Measurements from ENCODE around the gene FAAP20. TPM values are rescaled to one million over a fixed set of nuclear protein-coding genes. Genes with fewer than 3 reads are reported as not detected.
A peak's percentile ranks its signal among the peaks of the same experiment; 100 is the strongest.

Gene FAAP20
- total RNA-seq, 4 donors from 2014 or later = 16.5 to 31.2 (median 25.4) TPM

GRCh38 chr1:2232255-2232915 is 37.8 kb upstream of the FAAP20 start:
- Histone ChIP-seq H3K27me3 (no peaks in the 10 kb centered on the region), H3K27ac (peak overlapping the region; percentile 76 to 89 (median 86)), H3K36me3 (no peaks in the 10 kb centered on the region), H3K4me1 (peaks cover 9 to 75% (median 63%) of the 10 kb centered on the region in 4 donors), H3K4me3 (peak overlapping the region; percentile 50 to 90 (median 79)), H3K9me3 (no peaks in the 10 kb centered on the region)
- peak in 1 of 3 donors; percentile 52 for DNase-seq
- TF ChIP-seq CTCF (IDR thresholded peaks at IDR 0.05) = no peak
- TF ChIP-seq POLR2A (IDR thresholded peaks at IDR 0.05) = no peak

- DNase-seq = peak; percentile 86 to 95 (median 87)
- no peaks in the 10 kb centered on the region for H3K36me3 ChIP-seq
- H3K4me1 ChIP-seq = peaks cover 9 to 71% (median 59%) of the 10 kb centered on the region in 4 donors
Observed at GRCh38 chr1:2231532-2232254, 37.1 kb upstream of the FAAP20 start.

GRCh38 chr1:2230781-2231531 is 36.4 kb upstream of the FAAP20 start:
- Histone ChIP-seq H3K27ac (peak overlapping the region; percentile 76 to 89 (median 86)), H3K36me3 (no peaks in the 10 kb centered on the region), H3K4me1 (peaks cover 9 to 67% (median 56%) of the 10 kb centered on the region in 4 donors), H3K27me3 (no peaks in the 10 kb centered on the region), H3K9me3 (no peaks in the 10 kb centered on the region), H3K4me3 (peak overlapping the region; percentile 50 to 90 (median 79))
- peak; percentile 63 to 86 (median 71) for DNase-seq
- no peak for TF ChIP-seq CTCF (IDR thresholded peaks at IDR 0.05)
- no peak for TF ChIP-seq POLR2A (IDR thresholded peaks at IDR 0.05)

More at GRCh38 chr1:2231532-2232254, 37.1 kb upstream of the FAAP20 start:
- no peaks in the 10 kb centered on the region for H3K9me3 ChIP-seq
- H3K27ac ChIP-seq = peak overlapping the region; percentile 76 to 89 (median 86)
- peak overlapping the region; percentile 50 to 90 (median 79) for H3K4me3 ChIP-seq
- H3K27me3 ChIP-seq = no peaks in the 10 kb centered on the region
- no peak for TF ChIP-seq POLR2A (IDR thresholded peaks at IDR 0.05)
- TF ChIP-seq CTCF (IDR thresholded peaks at IDR 0.05) = no peak

- Histone ChIP-seq H3K36me3 (no peaks in the 10 kb centered on the region), H3K9me3 (no peaks in the 10 kb centered on the region), H3K27ac (peak overlapping the region; percentile 76 to 89 (median 86)), H3K4me1 (peaks cover 9 to 59% (median 52%) of the 10 kb centered on the region in 4 donors), H3K27me3 (no peaks in the 10 kb centered on the region), H3K4me3 (peak overlapping the region; percentile 50 to 90 (median 79))
- peak in 2 of 3 donors; percentile 63 to 67 for DNase-seq
- TF ChIP-seq POLR2A (IDR thresholded peaks at IDR 0.05) = no peak
- TF ChIP-seq CTCF (IDR thresholded peaks at IDR 0.05) = no peak
Observed at GRCh38 chr1:2229911-2230731, 35.5 kb upstream of the FAAP20 start.

Measured in Peyer's patch (tissue), 4 donors.